ENCODE data around the gene GDAP2. TPM values are rescaled to one million over a fixed set of nuclear protein-coding genes. Genes with fewer than 3 reads are reported as not detected.
A peak's percentile ranks its signal among the peaks of the same experiment; 100 is the strongest.

GDAP2 gene
- total and polyA plus RNA-seq, 2 of the 4 experiments (the other 2 are of a cell fraction): 5.4 to 27.1 TPM

GRCh38 chr1:117821774-117822482 lies 107.5 kb downstream of the GDAP2 start (continued):
- TF ChIP-seq RAD21 (IDR thresholded peaks at IDR 0.05; ENCODE audit: low read length) (no peak), BHLHE40 (IDR thresholded peaks at IDR 0.05; ENCODE audit: low read depth, low read length) (peak; percentile 96)

- H3K27me3 ChIP-seq (ENCODE audit: control insufficient read depth, insufficient read depth, low read length): no peaks in the 10 kb centered on the region
- DNase-seq (peak; percentile 59), ATAC-seq (ENCODE audit: low read depth) (peak; percentile 38)
- no CpG with 5 or more reads among the region's 5 CpGs for WGBS, 2 experiments (ENCODE audit: extremely low coverage in 2 of 2, insufficient read length in 1 of 2)
- peaks cover 34% of the 10 kb centered on the region for H3K4me1 ChIP-seq (ENCODE audit: control insufficient read depth, insufficient read depth, low read length)
- intact Hi-C loops (cut with micrococcal nuclease) (loop anchor here (5.0 kb wide), 1 partner anchor 214 kb away; the partner anchor contains the start of gene TENT5C), in situ Hi-C loops (cut with MboI; ENCODE audit: low sequenced_read_pairs) (no loop called here), dilution Hi-C loops (cut with HindIII; ENCODE audit: low sequenced_read_pairs, unreplicated experiment) (no loop called here)
- peak overlapping the region; percentile 94 for H3K14ac ChIP-seq (replicated peaks; ENCODE audit: low read depth, low read length)
- H3K9me1 ChIP-seq (ENCODE audit: insufficient read depth, low read length): peaks cover 26% of the 10 kb centered on the region
- H3K56ac ChIP-seq (ENCODE audit: extremely low read depth, insufficient read depth, low read length): peak overlapping the region; percentile 89
- no TSS peak for BruUV-seq (replicated peaks)
- ChIA-PET CTCF (interaction anchor here (0.8 to 1.4 kb wide), 3 partner anchors 39 to 75 kb away, joined by 5 to 6 read pairs (median 6); no protein-coding TSS in a partner anchor), POLR2A (ENCODE audit: unreplicated experiment) (interaction anchor here (0.7 kb wide), 1 partner anchor 18 kb away, joined by 3 read pairs; no protein-coding TSS in a partner anchor)
- no peaks in the 10 kb centered on the region for H4K20me1 ChIP-seq (ENCODE audit: insufficient read depth, low read length)
- peak overlapping the region; percentile 94 for H4K5ac ChIP-seq (ENCODE audit: low read depth, low read length)
- peak overlapping the region; percentile 7 for H2AFZ ChIP-seq (replicated peaks; ENCODE audit: low read length, poor library complexity)
- no peaks in the 10 kb centered on the region for H3K36me3 ChIP-seq (ENCODE audit: control insufficient read depth, insufficient read depth, low read length)
- peak overlapping the region; percentile 80 for H2BK15ac ChIP-seq (ENCODE audit: low read depth, low read length)
- peak overlapping the region; percentile 93 for H3K18ac ChIP-seq (ENCODE audit: low read depth, low read length)
- H3K23ac ChIP-seq (ENCODE audit: low read depth, low read length): peak overlapping the region; percentile 93
- H3K4me3 ChIP-seq (ENCODE audit: insufficient read depth, low read depth, low read length): no peak overlapping the region
- H3K9ac ChIP-seq (ENCODE audit: low read depth, low read length): peak overlapping the region; percentile 41
- H2AK5ac ChIP-seq (ENCODE audit: low read depth, low read length): peak overlapping the region; percentile 99
- H3K9me3 ChIP-seq (ENCODE audit: control insufficient read depth, insufficient read depth, low read length): no peaks in the 10 kb centered on the region
- H3K79me1 ChIP-seq (ENCODE audit: low read depth in 1 of 2, low read length in 2 of 2): peaks cover 0 to 70% of the 10 kb centered on the region in 2 experiments; a peak in 2 of 4 replicates
- H3K4ac ChIP-seq (ENCODE audit: low read depth, low read length): peak overlapping the region; percentile 99
- H3K4me2 ChIP-seq (ENCODE audit: low read depth, low read length): peak overlapping the region; percentile 31
- H3K27ac ChIP-seq (ENCODE audit: insufficient read depth, low read length): peak overlapping the region; percentile 96
- peak overlapping the region; percentile 100 for H4K91ac ChIP-seq (ENCODE audit: insufficient read depth, low read depth, low read length)
- H2BK5ac ChIP-seq (ENCODE audit: low read depth, low read length, poor library complexity, severe bottlenecking): peak overlapping the region; percentile 98
- peak overlapping the region; percentile 88 to 98 for H4K8ac ChIP-seq (ENCODE audit: low read depth in 2 of 2, low read length in 2 of 2)
- TF ChIP-seq NFE2L2 (IDR thresholded peaks at IDR 0.05; ENCODE audit: low read depth, low read length) (no peak), CEBPB (IDR thresholded peaks at IDR 0.05; ENCODE audit: low read depth, low read length) (no peak), MXI1 (IDR thresholded peaks at IDR 0.05; ENCODE audit: borderline replicate concordance, low read depth, low read length) (no peak), CTCF (conservative IDR thresholded peaks at IDR 0.05; ENCODE audit: low read depth, low read length) (no peak), BHLHE40 (IDR thresholded peaks at IDR 0.05; ENCODE audit: low read depth, low read length) (no peak), MAFK (IDR thresholded peaks at IDR 0.05; ENCODE audit: low read depth, low read length) (no peak), RCOR1 (IDR thresholded peaks at IDR 0.05; ENCODE audit: insufficient replicate concordance, low read length) (no peak), FOS (IDR thresholded peaks at IDR 0.05; ENCODE audit: low read depth, low read length) (no peak), CHD1 (IDR thresholded peaks at IDR 0.05; ENCODE audit: low read depth, low read length) (no peak), ELK1 (IDR thresholded peaks at IDR 0.05; ENCODE audit: borderline replicate concordance, low read depth, low read length) (no peak), POLR2A (IDR thresholded peaks at IDR 0.05; ENCODE audit: low read depth, low read length) (no peak), RFX5 (IDR thresholded peaks at IDR 0.05; ENCODE audit: low read depth, low read length) (no peak)
- peak overlapping the region; percentile 97 for H2AK9ac ChIP-seq (replicated peaks; ENCODE audit: low read depth, low read length, poor library complexity)
- H2BK20ac ChIP-seq (ENCODE audit: low read depth, low read length): peak overlapping the region; percentile 99
- peak overlapping the region; percentile 100 for H2BK120ac ChIP-seq (ENCODE audit: low read depth, low read length)
These were observed 108.1 kb downstream of the GDAP2 start for GRCh38 chr1:117821382-117821755.
